KMS-11 (cell line): ENCODE measurements around the gene GPX3.

Experiments used
- H2AFZ ChIP-seq: fragments of 200-600 bp; sonication (generic); 2 replicates; pipeline ENCODE4 v1.6.1; 2016; ENCODE audit warnings: antibody characterized with exemption, mixed run types, low read depth
- H3K27ac ChIP-seq: fragments of 200-600 bp; sonication (generic); 2 replicates; pipeline ENCODE4 v1.6.1; 2016; ENCODE audit warnings: mild to moderate bottlenecking, mixed run types
- H3K27me3 ChIP-seq: fragments of 200-600 bp; sonication (generic); 2 replicates; pipeline ENCODE4 v1.6.1; 2017; ENCODE audit warnings: mild to moderate bottlenecking, low read depth, mixed run types, moderate library complexity; ENCODE audit not compliant: insufficient read depth
- H3K36me3 ChIP-seq: fragments of 200-600 bp; sonication (generic); 2 replicates; pipeline ENCODE4 v1.6.1; 2017; ENCODE audit warnings: mild to moderate bottlenecking, mixed run types; ENCODE audit not compliant: insufficient read depth
- H3K4me1 ChIP-seq: fragments of 200-600 bp; sonication (generic); 2 replicates; pipeline ENCODE4 v1.6.1; 2016; ENCODE audit warnings: mild to moderate bottlenecking, low read depth, mixed run types; ENCODE audit not compliant: poor library complexity, severe bottlenecking
- H3K4me2 ChIP-seq: fragments of 200-600 bp; sonication (generic); 2 replicates; pipeline ENCODE4 v1.7.0; 2016; ENCODE audit warnings: mild to moderate bottlenecking, mixed run types
- H3K4me3 ChIP-seq: fragments of 200-600 bp; sonication (generic); IDR thresholded peaks from 2 replicates; pipeline ENCODE4 v1.6.1; 2017; ENCODE audit warnings: low read depth, low read length, mixed read lengths; ENCODE audit not compliant: insufficient read depth
- H3K79me2 ChIP-seq: fragments of 200-600 bp; sonication (generic); 2 replicates; pipeline ENCODE4 v1.6.1; 2016; ENCODE audit warnings: low read depth, mixed run types; ENCODE audit not compliant: insufficient read depth
- H3K9ac ChIP-seq: fragments of 200-600 bp; sonication (generic); 2 replicates; pipeline ENCODE4 v1.6.1; 2016; ENCODE audit warnings: mild to moderate bottlenecking, mixed run types
- H4K20me1 ChIP-seq: fragments of 200-600 bp; sonication (generic); 2 replicates; pipeline ENCODE4 v1.6.1; 2016; ENCODE audit warnings: mild to moderate bottlenecking, mixed run types; ENCODE audit not compliant: insufficient read depth
- CTCF ChIP-seq: fragments of 200-600 bp; sonication (generic); conservative IDR thresholded peaks from 2 replicates; pipeline ENCODE4 v1.6.1; 2017; ENCODE audit warnings: low read depth, mild to moderate bottlenecking, antibody characterized with exemption, low read length, moderate library complexity, mixed read lengths

GPX3 gene

GRCh38 chr5:151001436-151001835 is 19.0 kb upstream of the GPX3 start:
- no peak overlapping the region for H3K4me2 ChIP-seq
- no peaks in the 10 kb centered on the region for H3K79me2 ChIP-seq
- no peak overlapping the region for H2AFZ ChIP-seq
- no peaks in the 10 kb centered on the region for H3K36me3 ChIP-seq
- H3K27me3 ChIP-seq, result no peaks in the 10 kb centered on the region
- H4K20me1 ChIP-seq, result no peaks in the 10 kb centered on the region
- no peaks in the 10 kb centered on the region for H3K4me1 ChIP-seq
- no peak for TF ChIP-seq CTCF
- H3K27ac ChIP-seq, result no peak overlapping the region
- H3K9ac ChIP-seq, result no peak overlapping the region
- no peak overlapping the region for H3K4me3 ChIP-seq

GRCh38 chr5:151002250-151002649 is 18.1 kb upstream of the GPX3 start:
- H3K36me3 ChIP-seq, result no peaks in the 10 kb centered on the region
- H2AFZ ChIP-seq, result no peak overlapping the region
- TF ChIP-seq CTCF, result no peak
- H3K4me1 ChIP-seq, result no peaks in the 10 kb centered on the region
- no peaks in the 10 kb centered on the region for H4K20me1 ChIP-seq
- H3K27me3 ChIP-seq, result no peaks in the 10 kb centered on the region
- no peak overlapping the region for H3K4me2 ChIP-seq
- no peak overlapping the region for H3K9ac ChIP-seq
- no peak overlapping the region for H3K4me3 ChIP-seq
- H3K27ac ChIP-seq, result no peak overlapping the region
- no peaks in the 10 kb centered on the region for H3K79me2 ChIP-seq

- H3K4me2 ChIP-seq, result no peak overlapping the region
- H3K4me1 ChIP-seq, result no peaks in the 10 kb centered on the region
- H3K79me2 ChIP-seq, result no peaks in the 10 kb centered on the region
- no peak overlapping the region for H3K4me3 ChIP-seq
- no peaks in the 10 kb centered on the region for H4K20me1 ChIP-seq
- no peaks in the 10 kb centered on the region for H3K36me3 ChIP-seq
- no peak overlapping the region for H3K27ac ChIP-seq
- no peaks in the 10 kb centered on the region for H3K27me3 ChIP-seq
- no peak overlapping the region for H3K9ac ChIP-seq
- TF ChIP-seq CTCF, result no peak
- no peak overlapping the region for H2AFZ ChIP-seq
Observed at GRCh38 chr5:151002681-151003502, 17.5 kb upstream of the GPX3 start.

- no peak for TF ChIP-seq CTCF
- H4K20me1 ChIP-seq, result no peaks in the 10 kb centered on the region
- no peak overlapping the region for H3K9ac ChIP-seq
- H3K36me3 ChIP-seq, result no peaks in the 10 kb centered on the region
- H3K27me3 ChIP-seq, result no peaks in the 10 kb centered on the region
- no peak overlapping the region for H2AFZ ChIP-seq
- no peak overlapping the region for H3K4me2 ChIP-seq
- no peak overlapping the region for H3K27ac ChIP-seq
- H3K4me1 ChIP-seq, result no peaks in the 10 kb centered on the region
- H3K4me3 ChIP-seq, result no peak overlapping the region
- H3K79me2 ChIP-seq, result no peaks in the 10 kb centered on the region
Observed at GRCh38 chr5:151003503-151003860, 16.9 kb upstream of the GPX3 start.
